B cell (primary cell): ENCODE results near the gene VEGFB.

Experiments
- CTCF ChIP-seq: fragments of 200-600 bp; IDR thresholded peaks from one replicate; pipeline ENCODE4 v1.8.0; 2022; ENCODE audit warnings: antibody characterized with exemption, mild to moderate bottlenecking
- EZH2 ChIP-seq: IDR thresholded peaks from 2 replicates; pipeline ENCODE4 v1.6.1; 2012; ENCODE audit warnings: borderline replicate concordance, low read depth, mild to moderate bottlenecking, moderate library complexity, low read length; ENCODE audit not compliant: insufficient read depth, poor library complexity, severe bottlenecking

- TF ChIP-seq CTCF, result no peak
- TF ChIP-seq EZH2, result no peak
These were observed 18.7 kb downstream of the VEGFB start for GRCh38 chr11:64253043-64253442.
